Esophagus muscularis mucosa (tissue), 4 donors: ENCODE results near the gene RCN1. TPM values are rescaled to one million over a fixed set of nuclear protein-coding genes. Genes with fewer than 3 reads are reported as not detected.

Experiments
- DNase-seq: peaks from one replicate; pipeline ENCODE4 v3.0.0-alpha.2; 2017; ENCODE audit errors: extremely low spot score
- H3K27ac ChIP-seq, 4 donors: fragments of 200-600 bp; sonication (generic); replicated peaks in 1 of 4; 1 replicate in 3 of 4; 2 replicates in 1 of 4; pipeline ENCODE4 v1.5.1; 2016 to 2019; ENCODE audit warnings: mild to moderate bottlenecking in 1 of 4
- H3K27me3 ChIP-seq, 4 donors: fragments of 200-600 bp; sonication (generic); one replicate each; pipeline versions ENCODE4 v1.5.1 to v1.6.0; 2016 to 2019
- H3K36me3 ChIP-seq, 4 donors: fragments of 200-600 bp; sonication (generic); one replicate each; pipeline ENCODE4 v1.5.1; 2016 to 2019
- H3K4me1 ChIP-seq, 4 donors: fragments of 200-600 bp; sonication (generic); one replicate each; pipeline ENCODE4 v1.5.1; 2016 to 2019
- H3K4me3 ChIP-seq, 4 donors: fragments of 200-600 bp; sonication (generic); 1 replicate in 2 of 4; 2 replicates in 2 of 4; pipeline ENCODE4 v1.5.1; 2016 to 2019; ENCODE audit warnings: mild to moderate bottlenecking in 4 of 4, moderate library complexity in 1 of 4
- H3K9me3 ChIP-seq, 4 donors: fragments of 200-600 bp; sonication (generic); 1 replicate in 3 of 4; 2 replicates in 1 of 4; pipeline ENCODE4 v1.5.1; 2016 to 2019
- EP300 ChIP-seq: sonication (generic); formaldehyde crosslinking; IDR thresholded peaks from one replicate; pipeline ENCODE4 v1.6.1; 2017; ENCODE audit warnings: antibody characterized with exemption
- POLR2A ChIP-seq: fragments of 450-650 bp; IDR thresholded peaks from one replicate; pipeline ENCODE4 v1.6.1; 2017; ENCODE audit warnings: antibody characterized with exemption, moderate library complexity, mild to moderate bottlenecking, low read depth
- POLR2AphosphoS5 ChIP-seq, 2 donors: sonication (generic); formaldehyde crosslinking; IDR thresholded peaks; one replicate each; pipeline ENCODE4 v1.6.1; 2017; ENCODE audit warnings: antibody characterized with exemption in 2 of 2
- WGBS: methylation state at CpG from one replicate; pipeline ENCODE4 v1.1.5; 2018; 5-methylcytosine and 5-hydroxymethylcytosine counted together
- intact Hi-C: fragments of 100-400 bp; cut with DNase I; formaldehyde crosslinking; loops from one replicate; pipeline ENCODE4 v1.15.1; 2023
- total RNA-seq, 4 donors: library from RNA; depleted of rRNA; stranded (reverse); fragments of >200 nt; gene quantifications; one replicate each; pipeline versions ENCODE4 v1.1.0 to v1.2.1, GENCODE V29; 2016
- TF ChIP-seq, protein P1 (sequence below), 3 experiments: fragments of 200-600 bp in 2 of 3; fragments of 450-650 bp in 1 of 3; sonication (generic) in 2 of 3; IDR thresholded peaks; one replicate each; pipeline ENCODE4 v1.5.1; 2017 to 2019; ENCODE audit warnings: antibody characterized with exemption in 3 of 3, mild to moderate bottlenecking in 2 of 3, moderate library complexity in 1 of 3

Gene RCN1
- total RNA-seq, 4 donors from 2014 or later: 27.8 to 67.8 (median 48.8) TPM

DNA sequence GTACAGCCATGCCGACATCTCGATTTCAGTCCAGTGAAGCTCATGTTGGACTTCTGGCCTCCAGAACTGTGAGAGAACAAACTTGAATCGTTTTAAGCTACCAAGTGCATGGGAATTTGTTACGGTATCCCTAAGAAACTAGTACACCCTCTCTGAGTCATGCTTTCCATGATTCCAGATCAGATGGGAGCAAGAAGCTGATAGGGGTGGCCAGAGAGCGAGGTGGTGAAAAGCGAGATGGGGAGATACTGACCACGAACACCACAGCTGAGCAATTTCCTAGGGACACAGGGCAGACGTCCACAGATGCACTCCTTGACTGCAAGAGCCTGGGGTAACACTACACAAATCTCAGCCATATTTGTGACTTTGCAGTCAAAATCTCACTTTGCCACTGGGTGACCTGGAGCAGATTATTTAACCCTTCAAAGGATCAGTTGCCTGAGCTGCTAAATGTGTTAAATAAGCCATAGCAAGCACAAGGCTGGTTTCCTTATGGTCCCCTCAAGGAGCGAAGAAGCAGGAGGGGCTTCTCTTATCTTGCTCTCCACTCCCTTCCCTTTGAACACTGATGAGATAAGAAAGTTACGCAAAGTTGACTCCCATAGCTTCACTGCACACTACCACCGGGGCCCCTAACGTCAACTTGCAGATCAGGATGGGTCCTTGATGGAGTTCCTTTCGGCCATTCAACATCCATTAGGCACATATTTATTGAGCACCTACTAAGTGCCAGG lies 22.6 kb upstream of the RCN1 start:
- intact Hi-C loops: no loop called here
- no peak overlapping the region for H3K27ac ChIP-seq
- no peaks in the 10 kb centered on the region for H3K9me3 ChIP-seq
- WGBS: 79% methylated on average over 13 of the region's 13 CpGs
- TF ChIP-seq EP300 (no peak), POLR2A (no peak), POLR2AphosphoS5 (IDR thresholded peaks at IDR 0.05) (no peak)
- TF ChIP-seq, protein P1, sequence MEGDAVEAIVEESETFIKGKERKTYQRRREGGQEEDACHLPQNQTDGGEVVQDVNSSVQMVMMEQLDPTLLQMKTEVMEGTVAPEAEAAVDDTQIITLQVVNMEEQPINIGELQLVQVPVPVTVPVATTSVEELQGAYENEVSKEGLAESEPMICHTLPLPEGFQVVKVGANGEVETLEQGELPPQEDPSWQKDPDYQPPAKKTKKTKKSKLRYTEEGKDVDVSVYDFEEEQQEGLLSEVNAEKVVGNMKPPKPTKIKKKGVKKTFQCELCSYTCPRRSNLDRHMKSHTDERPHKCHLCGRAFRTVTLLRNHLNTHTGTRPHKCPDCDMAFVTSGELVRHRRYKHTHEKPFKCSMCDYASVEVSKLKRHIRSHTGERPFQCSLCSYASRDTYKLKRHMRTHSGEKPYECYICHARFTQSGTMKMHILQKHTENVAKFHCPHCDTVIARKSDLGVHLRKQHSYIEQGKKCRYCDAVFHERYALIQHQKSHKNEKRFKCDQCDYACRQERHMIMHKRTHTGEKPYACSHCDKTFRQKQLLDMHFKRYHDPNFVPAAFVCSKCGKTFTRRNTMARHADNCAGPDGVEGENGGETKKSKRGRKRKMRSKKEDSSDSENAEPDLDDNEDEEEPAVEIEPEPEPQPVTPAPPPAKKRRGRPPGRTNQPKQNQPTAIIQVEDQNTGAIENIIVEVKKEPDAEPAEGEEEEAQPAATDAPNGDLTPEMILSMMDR (IDR thresholded peaks at IDR 0.05): no peak
- H3K4me1 ChIP-seq: no peaks in the 10 kb centered on the region
- no peak overlapping the region for H3K4me3 ChIP-seq
- DNase-seq: no peak
- peaks cover 0 to 46% (median 0%) of the 10 kb centered on the region in 4 donors for H3K27me3 ChIP-seq
- H3K36me3 ChIP-seq: no peaks in the 10 kb centered on the region

DNA sequence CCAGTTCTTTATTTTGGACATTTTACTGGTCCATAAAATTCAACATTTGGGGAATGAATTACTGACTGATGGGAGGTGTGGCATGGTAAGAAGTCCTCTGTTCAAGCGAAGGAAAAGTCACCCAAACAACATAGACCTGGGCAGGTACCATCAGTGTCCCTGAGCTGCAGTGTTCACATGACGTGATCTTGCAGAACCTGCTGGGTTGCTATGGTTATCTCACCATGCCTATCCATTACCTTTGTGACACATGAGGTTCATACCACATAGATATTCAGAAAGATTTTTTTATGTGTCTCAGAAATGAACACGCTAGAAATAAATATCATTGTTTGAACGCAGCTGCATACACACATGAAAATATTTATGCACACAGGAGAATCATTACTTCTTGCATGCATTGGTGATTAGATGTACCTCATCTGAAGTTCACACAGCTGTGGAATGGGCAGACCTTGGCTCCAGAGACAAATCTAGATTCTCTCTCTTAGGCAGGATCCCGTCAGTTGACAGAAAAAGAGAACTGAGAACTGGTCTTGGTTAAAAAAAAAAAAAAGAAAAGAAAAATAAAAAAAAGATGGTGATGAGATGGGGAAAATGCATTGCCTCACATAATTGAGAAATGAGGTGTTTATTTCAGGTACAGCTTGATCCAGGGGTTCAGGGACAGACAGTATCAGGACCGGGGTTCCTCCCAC lies 21.4 kb upstream of the RCN1 start:
- TF ChIP-seq, protein P1 (IDR thresholded peaks at IDR 0.05): no peak
- TF ChIP-seq POLR2A (no peak), EP300 (no peak), POLR2AphosphoS5 (IDR thresholded peaks at IDR 0.05) (no peak)
- Histone ChIP-seq H3K36me3 (no peaks in the 10 kb centered on the region), H3K27me3 (peaks cover 0 to 46% (median 0%) of the 10 kb centered on the region in 4 donors), H3K27ac (no peak overlapping the region), H3K9me3 (no peaks in the 10 kb centered on the region), H3K4me1 (no peaks in the 10 kb centered on the region), H3K4me3 (no peak overlapping the region)
- WGBS: 82% methylated on average over 6 of the region's 6 CpGs
- intact Hi-C loops: no loop called here
- DNase-seq: no peak

DNA sequence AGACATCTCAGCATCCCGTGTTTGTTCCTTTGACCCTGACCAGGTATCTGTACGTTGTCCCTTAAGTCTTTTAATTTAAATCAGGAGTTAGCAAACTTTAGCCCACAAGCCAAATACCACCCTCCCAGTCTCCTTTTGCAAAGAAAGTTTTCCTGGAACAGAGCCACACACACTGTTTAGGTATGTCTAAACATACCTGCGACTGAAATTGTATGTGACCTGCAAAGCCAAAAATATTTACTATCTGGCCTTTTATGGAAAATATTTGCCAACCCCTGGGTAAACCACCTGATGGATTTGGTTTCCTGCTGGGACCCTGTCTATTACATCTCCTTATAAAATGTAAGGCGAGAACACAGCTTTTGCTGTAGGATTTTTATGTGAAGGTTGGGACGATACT lies 20.2 kb upstream of the RCN1 start:
- no peaks in the 10 kb centered on the region for H3K9me3 ChIP-seq
- H3K27ac ChIP-seq: no peak overlapping the region
- DNase-seq: no peak
- no peaks in the 10 kb centered on the region for H3K4me1 ChIP-seq
- no peak overlapping the region for H3K4me3 ChIP-seq
- 67% methylated on average over 5 of the region's 5 CpGs for WGBS
- TF ChIP-seq EP300: no peak
- TF ChIP-seq POLR2A: no peak
- peaks cover 0 to 38% (median 0%) of the 10 kb centered on the region in 4 donors for H3K27me3 ChIP-seq
- no peaks in the 10 kb centered on the region for H3K36me3 ChIP-seq
- intact Hi-C loops: no loop called here

- no peak for DNase-seq
- Histone ChIP-seq H3K4me1 (no peaks in the 10 kb centered on the region), H3K9me3 (no peaks in the 10 kb centered on the region), H3K27ac (no peak overlapping the region), H3K36me3 (no peaks in the 10 kb centered on the region), H3K4me3 (no peak overlapping the region), H3K27me3 (peaks cover 0 to 37% (median 0%) of the 10 kb centered on the region in 4 donors)
- TF ChIP-seq, protein P1 (IDR thresholded peaks at IDR 0.05): peak in 1 of 3 experiments; percentile 23
- no peak for TF ChIP-seq POLR2AphosphoS5 (IDR thresholded peaks at IDR 0.05)
- no peak for TF ChIP-seq POLR2A
- WGBS: 61% methylated on average over 4 of the region's 4 CpGs
- intact Hi-C loops: no loop called here
These were observed 19.1 kb upstream of the RCN1 start for GRCh38 chr11:32071811-32072210.

DNA sequence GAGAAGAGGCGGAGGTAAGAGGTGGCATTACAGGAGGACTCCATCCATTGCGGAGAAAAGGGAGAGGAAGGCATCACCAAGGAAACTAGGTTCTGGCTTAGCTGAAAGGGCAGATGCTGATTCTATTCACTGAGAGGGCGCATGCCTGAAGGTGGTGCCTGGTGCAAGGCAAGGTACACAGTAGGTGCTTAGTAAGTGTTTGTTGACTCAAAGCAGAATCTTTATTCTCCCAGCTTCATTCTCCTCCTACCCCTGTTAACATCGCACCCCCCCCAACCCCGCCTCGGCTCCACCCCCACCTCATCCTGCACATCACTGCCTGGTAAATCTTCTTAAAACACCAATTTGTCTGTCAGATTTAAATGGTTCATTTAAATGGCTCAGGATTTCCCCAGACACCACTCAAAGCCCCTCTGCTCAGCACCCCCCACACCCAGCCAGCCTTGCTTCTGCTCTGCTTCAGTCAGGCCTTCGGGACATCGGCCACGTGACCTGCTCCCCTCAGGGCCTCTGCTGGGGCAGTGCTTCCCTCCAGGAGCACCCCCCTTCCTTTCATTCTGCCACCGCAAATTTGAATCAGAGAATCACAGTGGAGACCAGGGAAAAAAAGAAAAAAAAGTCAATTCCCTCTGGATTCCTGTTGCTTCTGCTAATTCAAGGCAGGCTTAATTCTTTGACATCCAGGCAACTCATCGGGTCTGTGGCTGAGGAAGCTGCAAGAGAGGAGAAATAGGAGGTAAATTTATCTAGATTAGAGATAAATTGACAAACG lies 17.8 kb upstream of the RCN1 start:
- no peaks in the 10 kb centered on the region for H3K36me3 ChIP-seq
- H3K9me3 ChIP-seq: no peaks in the 10 kb centered on the region
- no peak for DNase-seq
- 78% methylated on average over 12 of the region's 12 CpGs for WGBS
- H3K4me1 ChIP-seq: no peaks in the 10 kb centered on the region
- H3K27ac ChIP-seq: no peak overlapping the region
- H3K4me3 ChIP-seq: no peak overlapping the region
- peaks cover 0 to 37% (median 0%) of the 10 kb centered on the region in 4 donors for H3K27me3 ChIP-seq
- intact Hi-C loops: no loop called here
- TF ChIP-seq POLR2A (no peak), EP300 (no peak), POLR2AphosphoS5 (IDR thresholded peaks at IDR 0.05) (no peak)
- TF ChIP-seq, protein P1 (IDR thresholded peaks at IDR 0.05): no peak
